HG03139 (cell line): ENCODE measurements around the gene RFESD.
"Not testable (repeated sequence)": the region's sequence is repeated elsewhere in the genome, so short reads cannot be mapped to it uniquely, and the experiment has no call there.

Source experiments
- ATAC-seq: cut with Tn5 transposase; IDR thresholded peaks from one replicate; pipeline ENCODE4 v1.9.1; 2021; ENCODE audit not compliant: unreplicated experiment

The RFESD gene

DNA sequence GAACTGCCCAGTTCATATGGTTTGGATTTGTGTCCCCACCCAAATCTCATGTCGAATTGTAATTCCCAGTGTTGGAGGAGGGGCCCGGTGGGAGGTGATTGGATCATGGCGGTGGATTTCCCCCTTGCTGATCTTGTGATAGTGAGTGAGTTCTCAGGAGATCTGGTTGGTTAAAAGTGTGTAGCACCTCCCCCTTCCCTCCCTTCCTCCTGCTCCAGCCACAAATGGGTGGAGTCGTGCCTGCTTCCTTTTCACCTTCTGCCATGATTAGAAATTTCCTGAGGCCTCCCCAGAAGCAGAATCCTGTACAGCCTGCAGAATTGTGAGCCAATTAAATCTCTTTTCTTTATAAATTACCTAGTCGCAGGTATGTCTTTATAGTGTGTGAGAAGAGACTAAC, 59.6 kb downstream of the RFESD start:
- ATAC-seq, result not testable (repeated sequence)

- ATAC-seq, result no peak
These were observed 60.5 kb downstream of the RFESD start for GRCh38 chr5:95707055-95707454.
